Measurements from ENCODE around the gene DMAC2L. TPM values are rescaled to one million over a fixed set of nuclear protein-coding genes. Genes with fewer than 3 reads are reported as not detected.

DMAC2L gene
- total and polyA plus RNA-seq, 3 donors from 2014 or later = 30.0 to 50.8 (median 33.5) TPM

DNA sequence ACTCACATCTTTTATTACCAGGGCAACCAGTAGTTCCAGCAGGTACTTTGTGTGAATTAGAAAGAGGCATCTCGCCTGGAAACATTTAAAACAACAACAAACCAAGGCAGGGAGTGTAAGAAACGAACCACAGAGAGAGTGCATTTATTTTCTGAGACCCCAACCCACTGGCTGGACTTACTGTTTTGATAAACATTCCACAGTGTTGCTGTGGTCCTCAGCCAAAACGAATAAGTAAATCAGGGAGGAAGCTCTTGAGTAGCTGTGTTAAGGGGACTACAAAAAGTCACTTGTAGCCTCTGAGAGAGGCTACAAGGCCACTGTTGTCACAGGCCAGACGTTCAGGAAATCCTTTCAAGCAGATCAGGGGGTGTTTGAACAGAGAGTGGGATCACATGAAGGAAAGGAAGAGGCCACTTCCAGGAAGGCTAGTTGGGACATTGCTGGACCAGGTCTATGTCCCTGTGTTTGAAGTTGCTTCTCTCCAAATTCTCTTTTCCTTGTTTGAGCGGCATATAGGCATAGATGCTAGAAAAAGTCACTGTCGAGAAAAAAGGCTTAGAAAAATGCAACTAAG lies 33.8 kb downstream of the DMAC2L start:
- Histone ChIP-seq H3K27ac (peak overlapping the region in 1 of 2 donors; percentile 43), H3K4me1 (peaks cover 5% of the 10 kb centered on the region), H3K27me3 (no peaks in the 10 kb centered on the region), H3K9me3 (no peaks in the 10 kb centered on the region), H3K36me3 (ENCODE audit: low read depth, missing control alignments) (no peaks in the 10 kb centered on the region), H3K4me3 (no peak overlapping the region)
- 55 to 66% methylated on average over 6 of the region's 6 CpGs for WGBS, 2 donors
- TF ChIP-seq, protein P1, sequence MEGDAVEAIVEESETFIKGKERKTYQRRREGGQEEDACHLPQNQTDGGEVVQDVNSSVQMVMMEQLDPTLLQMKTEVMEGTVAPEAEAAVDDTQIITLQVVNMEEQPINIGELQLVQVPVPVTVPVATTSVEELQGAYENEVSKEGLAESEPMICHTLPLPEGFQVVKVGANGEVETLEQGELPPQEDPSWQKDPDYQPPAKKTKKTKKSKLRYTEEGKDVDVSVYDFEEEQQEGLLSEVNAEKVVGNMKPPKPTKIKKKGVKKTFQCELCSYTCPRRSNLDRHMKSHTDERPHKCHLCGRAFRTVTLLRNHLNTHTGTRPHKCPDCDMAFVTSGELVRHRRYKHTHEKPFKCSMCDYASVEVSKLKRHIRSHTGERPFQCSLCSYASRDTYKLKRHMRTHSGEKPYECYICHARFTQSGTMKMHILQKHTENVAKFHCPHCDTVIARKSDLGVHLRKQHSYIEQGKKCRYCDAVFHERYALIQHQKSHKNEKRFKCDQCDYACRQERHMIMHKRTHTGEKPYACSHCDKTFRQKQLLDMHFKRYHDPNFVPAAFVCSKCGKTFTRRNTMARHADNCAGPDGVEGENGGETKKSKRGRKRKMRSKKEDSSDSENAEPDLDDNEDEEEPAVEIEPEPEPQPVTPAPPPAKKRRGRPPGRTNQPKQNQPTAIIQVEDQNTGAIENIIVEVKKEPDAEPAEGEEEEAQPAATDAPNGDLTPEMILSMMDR (IDR thresholded peaks at IDR 0.05) = no peak
- TF ChIP-seq POLR2A (IDR thresholded peaks at IDR 0.05) = no peak
- DNase-seq = no peak
- intact Hi-C loops (cut with DNase I; ENCODE audit: low total_unique reads) = no loop called here

DNA sequence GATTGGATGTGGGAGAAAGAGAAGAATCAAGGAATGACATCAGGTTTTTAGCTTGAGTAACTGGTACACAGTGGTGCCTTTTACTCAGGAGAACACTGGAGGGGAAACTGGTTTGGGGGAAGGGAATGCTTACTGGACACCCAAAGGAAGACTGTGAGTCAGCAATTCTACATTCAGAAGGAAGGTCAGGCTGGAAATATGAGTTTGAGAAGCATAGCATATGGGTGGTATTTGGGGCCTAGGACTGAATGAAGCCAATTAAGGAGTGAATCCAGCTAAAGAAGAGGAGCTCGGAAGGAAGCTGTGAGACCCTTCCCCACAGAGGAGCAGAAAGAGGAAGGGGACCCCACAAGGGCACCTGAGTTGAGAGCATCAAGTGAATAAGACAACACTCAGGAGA lies 35.4 kb downstream of the DMAC2L start:
- Histone ChIP-seq H3K4me1 (peaks cover 4% of the 10 kb centered on the region), H3K4me3 (no peak overlapping the region), H3K36me3 (ENCODE audit: low read depth, missing control alignments) (no peaks in the 10 kb centered on the region), H3K27me3 (no peaks in the 10 kb centered on the region), H3K27ac (no peak overlapping the region), H3K9me3 (no peaks in the 10 kb centered on the region)
- WGBS, 2 donors = 0 to 86% methylated on average over 1 of the region's 1 CpG
- no peak for DNase-seq
- intact Hi-C loops (cut with DNase I; ENCODE audit: low total_unique reads) = no loop called here
- TF ChIP-seq, protein P1 (IDR thresholded peaks at IDR 0.05) = no peak
- no peak for TF ChIP-seq POLR2A (IDR thresholded peaks at IDR 0.05)

DNA sequence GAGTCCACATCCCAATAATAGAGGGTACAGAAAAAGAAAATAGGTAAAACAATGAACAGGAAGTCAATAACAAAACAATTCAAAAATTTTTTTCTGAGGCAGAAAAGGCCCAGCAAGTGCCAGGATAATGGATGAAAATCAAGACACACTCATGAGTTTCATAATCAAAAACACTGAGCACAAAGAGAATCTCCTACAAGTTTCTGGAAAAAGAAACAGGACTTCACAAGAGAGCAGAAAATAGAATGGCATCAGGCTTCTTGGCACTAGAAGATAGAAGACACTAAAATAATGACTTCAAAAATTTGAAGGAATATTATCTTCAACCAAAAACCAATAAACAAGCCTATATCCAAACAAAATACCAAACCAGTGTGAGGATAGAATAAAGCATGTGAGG lies 36.8 kb downstream of the DMAC2L start:
- DNase-seq = no peak
- H3K4me3 ChIP-seq = no peak overlapping the region
- TF ChIP-seq POLR2A (IDR thresholded peaks at IDR 0.05) = no peak
- TF ChIP-seq, protein P1 (IDR thresholded peaks at IDR 0.05) = no peak
- no peaks in the 10 kb centered on the region for H3K9me3 ChIP-seq
- intact Hi-C loops (cut with DNase I; ENCODE audit: low total_unique reads) = no loop called here
- no peak overlapping the region for H3K27ac ChIP-seq
- no peaks in the 10 kb centered on the region for H3K4me1 ChIP-seq
- no peaks in the 10 kb centered on the region for H3K27me3 ChIP-seq
- H3K36me3 ChIP-seq (ENCODE audit: low read depth, missing control alignments) = no peaks in the 10 kb centered on the region

DNA sequence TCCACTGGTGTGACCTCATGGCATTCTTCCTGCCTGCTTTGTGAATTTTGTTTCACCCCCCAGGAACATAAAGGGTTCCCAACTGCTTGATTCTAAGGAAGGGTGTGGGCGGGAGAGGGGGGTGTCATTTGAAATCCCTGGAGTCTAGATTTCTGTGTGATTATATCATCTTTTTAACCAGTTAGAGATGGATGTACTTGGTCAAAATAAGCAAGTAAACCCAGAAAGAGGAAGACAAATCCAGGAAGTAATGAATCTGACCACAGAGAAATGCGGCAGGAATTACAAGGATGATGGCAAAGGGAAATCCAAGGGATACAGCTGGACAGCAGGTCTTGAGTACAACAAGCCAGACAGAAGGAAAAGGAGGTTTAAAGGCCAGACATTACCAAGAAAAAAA lies 38.9 kb downstream of the DMAC2L start:
- Histone ChIP-seq H3K36me3 (ENCODE audit: low read depth, missing control alignments) (no peaks in the 10 kb centered on the region), H3K9me3 (no peaks in the 10 kb centered on the region), H3K4me3 (no peak overlapping the region), H3K27me3 (no peaks in the 10 kb centered on the region), H3K4me1 (no peaks in the 10 kb centered on the region), H3K27ac (no peak overlapping the region)
- DNase-seq = no peak
- TF ChIP-seq POLR2A (IDR thresholded peaks at IDR 0.05) = no peak
- TF ChIP-seq, protein P1 (IDR thresholded peaks at IDR 0.05) = no peak
- 82 to 90% methylated on average over 2 of the region's 2 CpGs for WGBS, 2 donors
- intact Hi-C loops (cut with DNase I; ENCODE audit: low total_unique reads) = no loop called here

DNA sequence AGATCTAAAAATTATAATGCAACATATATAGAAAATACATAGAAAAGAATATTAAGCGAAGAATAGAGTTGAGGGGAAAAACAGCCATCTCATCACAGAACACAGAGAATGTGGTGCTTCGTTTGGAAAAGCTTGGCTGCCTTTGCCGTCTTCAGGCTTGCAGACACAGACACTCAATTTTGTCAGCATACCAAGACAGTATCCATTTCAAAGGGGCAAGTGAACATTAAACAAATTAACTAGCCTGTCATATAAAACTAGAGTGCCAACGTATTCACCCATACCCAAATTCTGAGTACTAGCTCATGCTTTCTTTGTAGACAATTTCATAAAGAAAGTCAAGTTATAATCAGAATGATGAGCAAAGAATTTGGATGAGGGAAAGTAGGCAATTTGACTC lies 40.5 kb downstream of the DMAC2L start:
- H3K4me3 ChIP-seq = no peak overlapping the region
- 82 to 93% methylated on average over 4 of the region's 4 CpGs for WGBS, 2 donors
- no peak overlapping the region for H3K27ac ChIP-seq
- no peak for DNase-seq
- no peaks in the 10 kb centered on the region for H3K9me3 ChIP-seq
- TF ChIP-seq, protein P1 (IDR thresholded peaks at IDR 0.05) = no peak
- TF ChIP-seq POLR2A (IDR thresholded peaks at IDR 0.05) = no peak
- H3K27me3 ChIP-seq = no peaks in the 10 kb centered on the region
- intact Hi-C loops (cut with DNase I; ENCODE audit: low total_unique reads) = no loop called here
- H3K36me3 ChIP-seq (ENCODE audit: low read depth, missing control alignments) = no peaks in the 10 kb centered on the region
- no peaks in the 10 kb centered on the region for H3K4me1 ChIP-seq
